ENCODE measurements around the gene VSIG10L. TPM values are rescaled to one million over a fixed set of nuclear protein-coding genes. Genes with fewer than 3 reads are reported as not detected.
A peak's percentile ranks its signal among the peaks of the same experiment; 100 is the strongest.

Gene VSIG10L
- total RNA-seq, 1 experiment from 2014 or later, result 3.3 TPM

DNA sequence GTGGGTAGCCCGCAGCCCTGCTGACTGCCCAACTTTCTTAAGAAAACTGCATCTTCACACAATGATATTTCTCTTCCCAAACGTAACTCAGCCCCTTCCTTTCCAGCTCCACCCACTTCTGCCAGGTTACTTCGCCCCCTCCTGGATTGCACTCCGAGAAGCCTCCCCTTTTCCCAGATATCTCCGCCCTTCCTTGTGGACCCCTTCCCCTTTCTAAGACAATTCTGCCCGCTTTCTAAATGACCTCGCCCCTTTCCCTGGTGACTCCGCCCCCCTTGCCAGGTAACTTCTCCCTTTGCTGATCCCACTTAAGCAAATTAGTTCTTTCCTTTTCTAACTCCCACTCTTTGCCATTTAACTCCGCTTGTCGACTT lies 2.6 kb downstream of the VSIG10L start:
- ATAC-seq (peak; percentile 3; the same call in 1 of the 2 replicates), DNase-seq (ENCODE audit: low read depth, low spot score) (no peak)
- Histone ChIP-seq H3K27me3 (ENCODE audit: control insufficient read depth, insufficient read depth, low read length) (no peaks in the 10 kb centered on the region), H3K4me3 (ENCODE audit: low read depth in 2 of 2, low read length in 2 of 2) (peak overlapping the region; percentile 49 to 81), H3K4me1 (ENCODE audit: control insufficient read depth, insufficient read depth, low read length) (no peaks in the 10 kb centered on the region), H3K9me3 (ENCODE audit: control insufficient read depth, insufficient read depth, low read depth, low read length) (no peaks in the 10 kb centered on the region), H3K36me3 (ENCODE audit: control insufficient read depth, insufficient read depth, low read length) (no peaks in the 10 kb centered on the region), H3K27ac (ENCODE audit: low read length) (peak overlapping the region; percentile 8; the same call in 1 of the 2 replicates)
- ChIA-PET POLR2A (interaction anchor here (0.6 to 0.7 kb wide), 2 partner anchors 59 to 122 kb away, joined by 3 read pairs; no protein-coding TSS in a partner anchor), CTCF (interaction anchor here (0.7 kb wide), 1 partner anchor 48 kb away, joined by 7 read pairs; the partner anchor contains the start of gene LIM2)
- in situ Hi-C loops (cut with HindIII; ENCODE audit: low pct_unique_long_range_greater_than_20kb, low sequenced_read_pairs) (no loop called here), intact Hi-C loops (cut with micrococcal nuclease; ENCODE audit: unreplicated experiment) (loop anchor here (5.0 to 10.0 kb wide), 2 partner anchors 68 to 316 kb away; no protein-coding TSS in a partner anchor)
- TF ChIP-seq TCF7L2 (IDR thresholded peaks at IDR 0.05; ENCODE audit: low read depth, low read length), result no peak
- TF ChIP-seq, protein P1, sequence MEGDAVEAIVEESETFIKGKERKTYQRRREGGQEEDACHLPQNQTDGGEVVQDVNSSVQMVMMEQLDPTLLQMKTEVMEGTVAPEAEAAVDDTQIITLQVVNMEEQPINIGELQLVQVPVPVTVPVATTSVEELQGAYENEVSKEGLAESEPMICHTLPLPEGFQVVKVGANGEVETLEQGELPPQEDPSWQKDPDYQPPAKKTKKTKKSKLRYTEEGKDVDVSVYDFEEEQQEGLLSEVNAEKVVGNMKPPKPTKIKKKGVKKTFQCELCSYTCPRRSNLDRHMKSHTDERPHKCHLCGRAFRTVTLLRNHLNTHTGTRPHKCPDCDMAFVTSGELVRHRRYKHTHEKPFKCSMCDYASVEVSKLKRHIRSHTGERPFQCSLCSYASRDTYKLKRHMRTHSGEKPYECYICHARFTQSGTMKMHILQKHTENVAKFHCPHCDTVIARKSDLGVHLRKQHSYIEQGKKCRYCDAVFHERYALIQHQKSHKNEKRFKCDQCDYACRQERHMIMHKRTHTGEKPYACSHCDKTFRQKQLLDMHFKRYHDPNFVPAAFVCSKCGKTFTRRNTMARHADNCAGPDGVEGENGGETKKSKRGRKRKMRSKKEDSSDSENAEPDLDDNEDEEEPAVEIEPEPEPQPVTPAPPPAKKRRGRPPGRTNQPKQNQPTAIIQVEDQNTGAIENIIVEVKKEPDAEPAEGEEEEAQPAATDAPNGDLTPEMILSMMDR (IDR thresholded peaks at IDR 0.05), result no peak
- TF ChIP-seq SIN3A (IDR thresholded peaks at IDR 0.05; ENCODE audit: borderline replicate concordance, insufficient read depth, low read depth, low read length), result no peak
- TF ChIP-seq POLR2AphosphoS5 (IDR thresholded peaks at IDR 0.05; ENCODE audit: low read depth, low read length), result no peak
- TF ChIP-seq, protein P2, sequence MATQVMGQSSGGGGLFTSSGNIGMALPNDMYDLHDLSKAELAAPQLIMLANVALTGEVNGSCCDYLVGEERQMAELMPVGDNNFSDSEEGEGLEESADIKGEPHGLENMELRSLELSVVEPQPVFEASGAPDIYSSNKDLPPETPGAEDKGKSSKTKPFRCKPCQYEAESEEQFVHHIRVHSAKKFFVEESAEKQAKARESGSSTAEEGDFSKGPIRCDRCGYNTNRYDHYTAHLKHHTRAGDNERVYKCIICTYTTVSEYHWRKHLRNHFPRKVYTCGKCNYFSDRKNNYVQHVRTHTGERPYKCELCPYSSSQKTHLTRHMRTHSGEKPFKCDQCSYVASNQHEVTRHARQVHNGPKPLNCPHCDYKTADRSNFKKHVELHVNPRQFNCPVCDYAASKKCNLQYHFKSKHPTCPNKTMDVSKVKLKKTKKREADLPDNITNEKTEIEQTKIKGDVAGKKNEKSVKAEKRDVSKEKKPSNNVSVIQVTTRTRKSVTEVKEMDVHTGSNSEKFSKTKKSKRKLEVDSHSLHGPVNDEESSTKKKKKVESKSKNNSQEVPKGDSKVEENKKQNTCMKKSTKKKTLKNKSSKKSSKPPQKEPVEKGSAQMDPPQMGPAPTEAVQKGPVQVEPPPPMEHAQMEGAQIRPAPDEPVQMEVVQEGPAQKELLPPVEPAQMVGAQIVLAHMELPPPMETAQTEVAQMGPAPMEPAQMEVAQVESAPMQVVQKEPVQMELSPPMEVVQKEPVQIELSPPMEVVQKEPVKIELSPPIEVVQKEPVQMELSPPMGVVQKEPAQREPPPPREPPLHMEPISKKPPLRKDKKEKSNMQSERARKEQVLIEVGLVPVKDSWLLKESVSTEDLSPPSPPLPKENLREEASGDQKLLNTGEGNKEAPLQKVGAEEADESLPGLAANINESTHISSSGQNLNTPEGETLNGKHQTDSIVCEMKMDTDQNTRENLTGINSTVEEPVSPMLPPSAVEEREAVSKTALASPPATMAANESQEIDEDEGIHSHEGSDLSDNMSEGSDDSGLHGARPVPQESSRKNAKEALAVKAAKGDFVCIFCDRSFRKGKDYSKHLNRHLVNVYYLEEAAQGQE (IDR thresholded peaks at IDR 0.05; ENCODE audit: insufficient read depth in 1 of 2, low read depth in 2 of 2, low read length in 1 of 2), result no peak
- BruUV-seq (replicated peaks), result no TSS peak

GRCh38 chr19:51338563-51339312 lies 3.2 kb downstream of the VSIG10L start:
- peak overlapping the region; percentile 39 for H3K27ac ChIP-seq (ENCODE audit: low read length)
- no peaks in the 10 kb centered on the region for H3K4me1 ChIP-seq (ENCODE audit: control insufficient read depth, insufficient read depth, low read length)
- H3K36me3 ChIP-seq (ENCODE audit: control insufficient read depth, insufficient read depth, low read length), result no peaks in the 10 kb centered on the region
- ChIA-PET POLR2A (no interaction called here), CTCF (interaction anchor here (0.7 kb wide), 1 partner anchor 49 kb away, joined by 7 read pairs; the partner anchor contains the start of gene LIM2)
- in situ Hi-C loops (cut with HindIII; ENCODE audit: low pct_unique_long_range_greater_than_20kb, low sequenced_read_pairs) (no loop called here), intact Hi-C loops (cut with micrococcal nuclease; ENCODE audit: unreplicated experiment) (loop anchor here (5.0 to 10.0 kb wide), 2 partner anchors 69 to 316 kb away; no protein-coding TSS in a partner anchor)
- H3K4me3 ChIP-seq (ENCODE audit: low read depth in 2 of 2, low read length in 2 of 2), result peak overlapping the region; percentile 49 to 81
- TF ChIP-seq SIN3A (IDR thresholded peaks at IDR 0.05; ENCODE audit: borderline replicate concordance, insufficient read depth, low read depth, low read length) (no peak), TCF7L2 (IDR thresholded peaks at IDR 0.05; ENCODE audit: low read depth, low read length) (no peak)
- TF ChIP-seq, protein P1 (IDR thresholded peaks at IDR 0.05), result peak; percentile 89
- no TSS peak for BruUV-seq (replicated peaks)
- no peak for DNase-seq (ENCODE audit: low read depth, low spot score)
- H3K27me3 ChIP-seq (ENCODE audit: control insufficient read depth, insufficient read depth, low read length), result no peaks in the 10 kb centered on the region
- peak; percentile 87 for ATAC-seq
- H3K9me3 ChIP-seq (ENCODE audit: control insufficient read depth, insufficient read depth, low read depth, low read length), result no peaks in the 10 kb centered on the region

All from Panc1 (cell line).